ENCODE measurements around the gene KIAA1614.

DNA sequence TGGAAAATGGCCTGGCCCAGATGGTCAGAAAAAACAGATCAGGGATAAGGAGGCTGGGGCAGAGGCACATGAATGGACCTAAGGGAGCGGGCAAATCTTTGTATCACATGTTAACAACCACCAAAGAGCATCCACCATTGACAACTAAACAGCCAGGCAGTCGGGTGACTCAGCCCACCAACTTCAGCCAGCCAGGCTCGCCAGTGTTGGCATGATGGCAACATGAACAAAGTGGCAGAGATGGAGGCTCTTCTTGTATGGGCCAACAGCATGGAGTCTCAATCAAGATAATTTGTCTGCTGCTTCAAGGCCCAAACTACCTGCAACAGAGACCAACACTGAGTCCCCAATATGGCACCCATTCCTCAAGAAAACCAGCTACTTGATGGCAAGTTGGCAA is 16.5 kb upstream of the KIAA1614 start:
- no peak for TF ChIP-seq POLR2AphosphoS5 (IDR thresholded peaks at IDR 0.05; ENCODE audit: borderline replicate concordance, low read depth, low read length)
- no peak for TF ChIP-seq EZH2 (IDR thresholded peaks at IDR 0.05)
- TF ChIP-seq FOXP2 (optimal IDR thresholded peaks at IDR 0.05; ENCODE audit: control extremely low read depth, extremely low read length, insufficient read depth): no peak
